Coronary artery (tissue), 2 donors: ENCODE results near the gene ABLIM3.

Experiments
- DNase-seq: peaks from one replicate; pipeline ENCODE4 v3.0.0-alpha.2; 2017; ENCODE audit warnings: low spot score
- H3K27ac ChIP-seq, 2 donors: fragments of 200-600 bp; sonication (generic); one replicate each; pipeline ENCODE4 v1.5.1; 2016 to 2019
- H3K4me3 ChIP-seq: fragments of 200-600 bp; sonication (generic); 2 replicates; pipeline ENCODE4 v1.5.1; 2016; ENCODE audit warnings: mild to moderate bottlenecking, moderate library complexity
- TF ChIP-seq, protein P1 (sequence below): fragments of 200-600 bp; sonication (generic); IDR thresholded peaks from one replicate; pipeline ENCODE4 v1.5.1; 2019; ENCODE audit warnings: antibody characterized with exemption

Gene ABLIM3

DNA sequence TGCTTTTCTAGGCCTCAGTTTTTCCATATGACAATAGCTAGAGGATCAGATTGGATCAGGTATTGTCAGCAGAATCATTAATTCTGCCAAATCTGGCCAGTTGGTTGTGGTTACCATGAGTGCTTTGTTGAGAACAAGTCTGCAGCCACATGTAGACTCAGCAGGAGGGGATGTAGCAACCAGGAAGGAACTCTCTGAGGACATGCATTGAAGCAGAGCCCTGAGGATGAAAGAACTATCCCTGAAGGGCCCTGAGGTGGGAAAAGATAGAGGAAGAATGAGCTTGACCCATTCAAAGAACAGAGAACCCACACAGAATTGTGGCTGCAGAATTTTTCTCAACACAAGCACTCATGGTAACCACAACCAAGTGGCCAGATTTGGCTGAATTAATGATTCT lies 70.3 kb downstream of the ABLIM3 start:
- peak overlapping the region in 1 of 2 donors; percentile 25 for H3K27ac ChIP-seq
- no peak for DNase-seq
- H3K4me3 ChIP-seq: no peak overlapping the region
- TF ChIP-seq, protein P1, sequence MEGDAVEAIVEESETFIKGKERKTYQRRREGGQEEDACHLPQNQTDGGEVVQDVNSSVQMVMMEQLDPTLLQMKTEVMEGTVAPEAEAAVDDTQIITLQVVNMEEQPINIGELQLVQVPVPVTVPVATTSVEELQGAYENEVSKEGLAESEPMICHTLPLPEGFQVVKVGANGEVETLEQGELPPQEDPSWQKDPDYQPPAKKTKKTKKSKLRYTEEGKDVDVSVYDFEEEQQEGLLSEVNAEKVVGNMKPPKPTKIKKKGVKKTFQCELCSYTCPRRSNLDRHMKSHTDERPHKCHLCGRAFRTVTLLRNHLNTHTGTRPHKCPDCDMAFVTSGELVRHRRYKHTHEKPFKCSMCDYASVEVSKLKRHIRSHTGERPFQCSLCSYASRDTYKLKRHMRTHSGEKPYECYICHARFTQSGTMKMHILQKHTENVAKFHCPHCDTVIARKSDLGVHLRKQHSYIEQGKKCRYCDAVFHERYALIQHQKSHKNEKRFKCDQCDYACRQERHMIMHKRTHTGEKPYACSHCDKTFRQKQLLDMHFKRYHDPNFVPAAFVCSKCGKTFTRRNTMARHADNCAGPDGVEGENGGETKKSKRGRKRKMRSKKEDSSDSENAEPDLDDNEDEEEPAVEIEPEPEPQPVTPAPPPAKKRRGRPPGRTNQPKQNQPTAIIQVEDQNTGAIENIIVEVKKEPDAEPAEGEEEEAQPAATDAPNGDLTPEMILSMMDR: no peak

DNA sequence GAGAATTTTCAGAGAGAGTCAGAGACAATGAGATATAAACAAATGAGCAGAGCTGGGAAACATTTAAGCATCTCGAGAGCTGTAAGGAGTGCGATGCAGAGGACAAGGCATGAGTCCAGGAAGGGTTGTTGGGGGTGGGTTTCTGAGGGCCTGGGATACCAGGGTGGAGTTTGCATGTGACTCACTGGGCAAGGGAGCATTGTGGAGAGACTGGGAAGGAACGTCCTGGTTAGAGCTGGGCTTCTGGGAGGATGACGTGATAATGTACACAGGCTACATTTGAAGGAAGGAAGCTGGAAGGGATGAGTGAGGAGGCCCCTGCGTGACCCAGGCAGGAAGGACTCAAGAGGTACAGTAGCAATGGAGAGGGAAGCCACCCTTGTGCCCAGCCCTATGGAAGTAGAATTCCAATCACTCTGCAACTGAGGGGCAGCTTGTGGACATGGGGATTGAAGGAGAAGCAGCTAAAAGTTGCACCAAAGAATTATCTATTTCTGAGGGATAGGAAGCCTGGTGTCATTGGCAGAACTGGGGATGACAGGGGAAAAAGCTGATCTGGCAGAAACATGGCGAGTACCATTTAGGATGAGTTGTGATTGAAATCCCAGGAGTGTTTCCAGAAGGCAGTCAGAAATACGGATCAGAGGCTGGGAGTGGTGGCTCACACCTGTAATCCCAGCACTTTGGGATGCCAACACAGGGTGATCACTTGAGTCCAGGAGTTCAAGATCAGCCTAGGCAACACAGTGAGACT lies 71.1 kb downstream of the ABLIM3 start:
- TF ChIP-seq, protein P1: no peak
- no peak for DNase-seq
- no peak overlapping the region for H3K27ac ChIP-seq
- H3K4me3 ChIP-seq: no peak overlapping the region

DNA sequence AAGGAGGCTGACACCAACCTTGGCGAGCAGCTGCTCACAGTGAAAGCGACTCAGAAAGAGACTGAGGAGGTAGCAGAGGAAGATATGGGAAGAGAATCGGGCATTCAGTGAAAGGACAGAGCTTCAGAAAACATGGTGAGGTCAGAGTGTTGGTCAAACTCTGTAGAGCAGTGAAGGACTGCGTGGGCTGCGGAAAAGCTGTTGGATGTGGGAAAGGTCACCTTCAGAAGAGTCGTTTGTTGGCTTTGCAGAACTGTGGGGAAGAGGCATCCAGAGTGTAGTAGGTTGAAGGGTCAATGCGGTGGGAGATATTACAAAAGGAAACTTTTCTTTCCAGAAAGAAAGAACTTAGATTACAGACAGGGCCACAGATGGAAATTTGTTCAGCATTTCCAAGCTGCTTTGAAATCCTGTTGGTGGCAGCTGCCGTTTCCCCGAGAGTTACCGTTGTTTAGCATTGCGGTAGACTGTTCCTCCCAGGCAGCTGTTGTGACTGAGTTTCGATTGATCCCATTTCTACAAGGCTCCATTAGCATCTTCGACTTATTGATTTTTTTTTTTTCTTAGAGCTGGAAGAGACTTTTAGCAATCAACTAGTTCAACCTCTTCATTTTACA lies 72.1 kb downstream of the ABLIM3 start:
- no peak overlapping the region for H3K27ac ChIP-seq
- DNase-seq: no peak
- TF ChIP-seq, protein P1: no peak

DNA sequence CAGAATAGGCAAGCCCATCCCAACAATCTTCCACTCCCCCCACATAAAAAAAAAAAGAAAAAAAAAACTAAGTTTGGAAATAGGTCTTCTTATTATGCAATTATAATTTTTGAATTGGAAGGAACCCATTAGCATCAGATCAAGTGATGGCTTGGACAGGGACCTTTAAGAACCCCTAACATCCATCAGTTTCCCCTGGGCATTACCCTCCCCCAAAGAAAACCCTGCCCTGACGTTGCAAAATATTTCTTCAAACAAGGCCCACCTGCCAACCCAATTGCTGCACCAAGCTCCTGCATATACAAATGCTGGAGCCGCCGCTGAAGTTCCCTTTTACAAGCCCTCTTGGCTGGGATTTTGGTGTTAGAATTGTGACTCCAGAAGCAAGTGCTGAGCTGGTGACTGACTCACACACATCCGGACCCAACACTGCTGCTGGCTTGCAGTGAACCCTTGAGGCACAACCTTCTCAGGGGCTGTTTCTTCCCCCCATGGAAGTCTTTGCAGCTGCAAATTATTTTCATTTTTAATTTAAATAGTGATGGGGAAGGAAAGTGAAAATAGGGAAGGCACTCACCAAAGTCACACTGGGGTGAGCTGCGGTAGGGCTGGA lies 74.3 kb downstream of the ABLIM3 start:
- TF ChIP-seq, protein P1: no peak
- DNase-seq: no peak
- peak overlapping the region in 1 of 2 donors; percentile 36 for H3K27ac ChIP-seq
- no peak overlapping the region for H3K4me3 ChIP-seq

More for the DNA sequence above, 72.1 kb downstream of the ABLIM3 start:
- H3K4me3 ChIP-seq: no peak overlapping the region

DNA sequence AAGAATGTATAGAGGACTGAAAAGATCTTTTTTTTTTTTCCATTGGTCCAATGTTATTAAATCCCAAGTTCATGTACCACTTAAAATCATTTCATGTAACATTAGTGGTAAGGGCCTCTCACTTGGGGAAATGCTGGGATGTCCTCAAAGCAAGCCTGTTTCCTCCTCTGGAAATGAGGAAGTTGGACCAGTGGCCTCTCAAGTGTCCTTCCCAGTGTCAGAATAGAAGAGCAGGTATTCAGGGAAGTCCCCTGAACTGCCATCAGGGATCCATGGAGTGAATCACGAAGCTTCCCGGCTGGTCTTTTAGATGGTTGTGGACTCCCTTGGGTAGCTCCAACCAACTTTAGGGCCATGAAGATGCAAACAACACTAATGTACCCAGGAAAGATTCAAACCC lies 75.2 kb downstream of the ABLIM3 start:
- H3K27ac ChIP-seq: no peak overlapping the region
- DNase-seq: peak; percentile 8
- H3K4me3 ChIP-seq: no peak overlapping the region
- TF ChIP-seq, protein P1: no peak

DNA sequence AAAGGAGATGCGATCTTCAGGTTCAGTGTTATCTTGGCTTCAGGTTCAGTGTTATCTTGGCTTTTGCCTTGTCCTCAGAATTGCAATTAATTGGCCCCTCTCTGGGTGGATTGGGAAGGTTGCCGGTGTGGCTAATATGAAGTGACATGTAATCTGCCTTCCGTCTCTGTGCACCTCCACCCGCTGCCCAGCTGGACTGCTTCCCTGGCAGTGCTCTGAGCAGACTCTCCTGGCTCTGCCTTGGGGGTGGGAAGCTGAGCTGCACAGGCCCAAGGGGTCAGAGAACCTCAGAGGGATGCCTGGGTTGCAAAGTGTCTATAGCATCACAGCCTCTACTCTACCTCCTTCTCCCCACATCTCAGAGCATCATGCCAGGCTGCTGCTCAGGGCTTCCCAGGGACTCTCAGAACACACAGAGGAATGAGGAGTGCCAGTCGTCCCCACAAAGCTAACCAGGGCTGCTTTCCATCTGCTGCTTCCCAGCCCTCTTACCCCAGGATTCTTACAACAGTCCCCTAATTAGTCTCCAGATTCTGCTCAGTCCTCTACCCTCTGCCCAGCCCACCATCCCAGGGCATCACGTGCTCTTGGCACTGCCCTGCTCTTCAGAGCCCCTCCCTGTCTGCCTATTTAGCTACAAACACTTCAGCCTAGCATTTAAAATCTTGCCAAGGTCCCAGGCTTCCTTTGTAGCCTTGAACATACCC lies 76.0 kb downstream of the ABLIM3 start:
- Histone ChIP-seq H3K27ac (no peak overlapping the region), H3K4me3 (no peak overlapping the region)
- DNase-seq: no peak
- TF ChIP-seq, protein P1: no peak
